HepG2 (cell line): Measurements from ENCODE around the gene SLC6A17. TPM values are rescaled to one million over a fixed set of nuclear protein-coding genes. Genes with fewer than 3 reads are reported as not detected.

Source experiments
- CBX2 ChIP-seq, 2 experiments: fragments of 200-600 bp in 1 of 2; sonication (generic); formaldehyde crosslinking in 1 of 2; IDR thresholded peaks; 2 replicates each; pipeline versions ENCODE4 v1.7.0 to v1.8.1; 2018 to 2022; ENCODE audit warnings: low read depth in 2 of 2, low read length in 1 of 2, mild to moderate bottlenecking in 1 of 2, missing genetic modification reagents in 1 of 2
- U2AF2 ChIP-seq: fragments of 200-400 bp; formaldehyde crosslinking; IDR thresholded peaks from 2 replicates; pipeline ENCODE4 v1.6.1; 2017; ENCODE audit warnings: low read depth, mild to moderate bottlenecking, low read length
- ZNF547 ChIP-seq: sonication (generic); formaldehyde crosslinking; IDR thresholded peaks from 2 replicates; pipeline ENCODE4 v1.5.1; 2020; ENCODE audit warnings: mild to moderate bottlenecking, missing genetic modification reagents
- polyA plus RNA-seq, 8 experiments: library from polyadenylated mRNA; depleted of rRNA in 3 of 8; stranded (reverse) in 7 of 8; unstranded in 1 of 8; fragments of >200 nt; fragmentation: Illumina TruSeq in 4 of 8; extraction: Trizol in 4 of 8; gene quantifications; 2 replicates each; pipeline versions ENCODE4 v1.2.1 to v1.2.3, GENCODE V29; 2011 to 2016; ENCODE audit warnings: low read depth in 4 of 8, missing spikeins in 1 of 8, mixed read lengths in 1 of 8; ENCODE audit not compliant: insufficient read depth in 1 of 8
- total RNA-seq, 5 experiments: library from RNA; depleted of rRNA; stranded (reverse); fragments of >200 nt; fragmentation: Illumina TruSeq; extraction: Trizol; gene quantifications; 2 replicates each; pipeline ENCODE4 v1.2.3, GENCODE V29; 2016; ENCODE audit warnings: low read depth in 1 of 5
- TF ChIP-seq, protein P1 (sequence below): sonication (generic); formaldehyde crosslinking; IDR thresholded peaks from 2 replicates; pipeline ENCODE4 v1.4.0; 2020; ENCODE audit warnings: low read depth, mild to moderate bottlenecking, missing genetic modification reagents
- TF ChIP-seq, protein P2 (sequence below): IDR thresholded peaks from 2 replicates; pipeline ENCODE4 v1.6.1; 2016; ENCODE audit warnings: mild to moderate bottlenecking, missing biosample characterization, missing genetic modification reagents
- TF ChIP-seq, protein P3 (sequence below): sonication (generic); formaldehyde crosslinking; IDR thresholded peaks from 2 replicates; pipeline ENCODE4 v1.4.0; 2020; ENCODE audit warnings: missing genetic modification reagents
- TF ChIP-seq, protein P4 (sequence below): sonication (generic); formaldehyde crosslinking; IDR thresholded peaks from 2 replicates; pipeline ENCODE4 v1.8.1; 2023; ENCODE audit warnings: mild to moderate bottlenecking, moderate library complexity, missing genetic modification reagents

SLC6A17 gene
- total and polyA plus RNA-seq, 2 of the 13 experiments (the other 11 are each of a cell fraction or from before 2014, with no cell fraction given): not detected

DNA sequence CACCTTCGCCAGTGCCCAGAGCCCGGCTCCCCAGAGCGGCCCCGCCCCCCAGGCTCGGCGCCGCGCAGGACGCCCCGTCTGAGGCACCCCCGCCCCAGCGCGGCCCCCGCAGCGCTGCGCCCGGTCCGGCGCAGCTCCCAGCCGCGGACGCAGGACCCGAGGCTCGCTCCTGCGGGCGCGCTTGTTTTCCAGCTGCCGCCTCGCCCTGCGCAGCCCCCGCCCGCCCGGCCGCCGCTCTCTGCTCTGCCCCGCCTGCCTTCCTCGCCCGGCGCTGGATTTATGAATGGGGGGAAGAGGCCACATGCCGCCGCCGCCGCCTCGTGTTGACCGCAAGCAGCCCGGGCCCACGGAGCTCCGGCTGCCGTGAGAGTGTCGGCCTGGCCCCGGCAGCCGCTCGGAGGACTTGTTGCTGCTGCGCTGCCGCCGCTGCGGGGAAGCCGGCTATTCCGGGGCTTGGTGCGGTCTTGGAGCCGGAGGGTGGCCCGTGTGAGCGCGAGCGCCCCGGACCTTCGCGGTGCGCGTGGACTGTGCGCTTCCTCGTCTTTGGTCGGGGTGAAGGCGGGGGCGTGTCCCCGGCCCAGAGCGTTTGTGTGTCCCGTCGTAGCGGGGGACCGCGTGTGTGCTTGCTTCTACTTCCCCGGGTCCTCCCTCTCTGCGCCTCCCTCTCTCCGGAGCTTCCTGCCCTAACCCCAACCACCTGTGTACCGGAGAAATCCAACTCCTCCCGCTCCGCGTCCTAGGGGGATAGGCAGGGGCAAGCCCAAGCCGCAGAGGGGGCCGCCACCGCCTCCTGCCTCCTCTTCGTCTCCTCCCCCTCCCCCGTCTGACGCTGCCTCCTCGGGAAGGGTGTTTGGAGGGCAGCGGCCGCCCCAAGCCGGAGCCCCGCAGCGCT lies 60.6 kb downstream of the SLC6A17 start (continued):
- TF ChIP-seq, protein P1, sequence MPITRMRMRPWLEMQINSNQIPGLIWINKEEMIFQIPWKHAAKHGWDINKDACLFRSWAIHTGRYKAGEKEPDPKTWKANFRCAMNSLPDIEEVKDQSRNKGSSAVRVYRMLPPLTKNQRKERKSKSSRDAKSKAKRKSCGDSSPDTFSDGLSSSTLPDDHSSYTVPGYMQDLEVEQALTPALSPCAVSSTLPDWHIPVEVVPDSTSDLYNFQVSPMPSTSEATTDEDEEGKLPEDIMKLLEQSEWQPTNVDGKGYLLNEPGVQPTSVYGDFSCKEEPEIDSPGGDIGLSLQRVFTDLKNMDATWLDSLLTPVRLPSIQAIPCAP: no peak
- TF ChIP-seq U2AF2 (no peak), CBX2 (IDR thresholded peaks at IDR 0.05; ENCODE audit: low read depth, low read length) (no peak), CBX2 (CRISPR knock-in tag; IDR thresholded peaks at IDR 0.05; ENCODE audit: low read depth) (no peak), ZNF547 (CRISPR knock-in tag) (0 out of 2 replicates have a peak, but pooled peaks have one; percentile 34)
- TF ChIP-seq, protein P2, sequence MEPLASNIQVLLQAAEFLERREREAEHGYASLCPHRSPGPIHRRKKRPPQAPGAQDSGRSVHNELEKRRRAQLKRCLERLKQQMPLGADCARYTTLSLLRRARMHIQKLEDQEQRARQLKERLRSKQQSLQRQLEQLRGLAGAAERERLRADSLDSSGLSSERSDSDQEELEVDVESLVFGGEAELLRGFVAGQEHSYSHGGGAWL: peak; percentile 48
- TF ChIP-seq, protein P3, sequence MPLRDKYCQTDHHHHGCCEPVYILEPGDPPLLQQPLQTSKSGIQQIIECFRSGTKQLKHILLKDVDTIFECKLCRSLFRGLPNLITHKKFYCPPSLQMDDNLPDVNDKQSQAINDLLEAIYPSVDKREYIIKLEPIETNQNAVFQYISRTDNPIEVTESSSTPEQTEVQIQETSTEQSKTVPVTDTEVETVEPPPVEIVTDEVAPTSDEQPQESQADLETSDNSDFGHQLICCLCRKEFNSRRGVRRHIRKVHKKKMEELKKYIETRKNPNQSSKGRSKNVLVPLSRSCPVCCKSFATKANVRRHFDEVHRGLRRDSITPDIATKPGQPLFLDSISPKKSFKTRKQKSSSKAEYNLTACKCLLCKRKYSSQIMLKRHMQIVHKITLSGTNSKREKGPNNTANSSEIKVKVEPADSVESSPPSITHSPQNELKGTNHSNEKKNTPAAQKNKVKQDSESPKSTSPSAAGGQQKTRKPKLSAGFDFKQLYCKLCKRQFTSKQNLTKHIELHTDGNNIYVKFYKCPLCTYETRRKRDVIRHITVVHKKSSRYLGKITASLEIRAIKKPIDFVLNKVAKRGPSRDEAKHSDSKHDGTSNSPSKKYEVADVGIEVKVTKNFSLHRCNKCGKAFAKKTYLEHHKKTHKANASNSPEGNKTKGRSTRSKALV (CRISPR knock-in tag): peak; percentile 79; the same call in 1 of the 2 replicates
- TF ChIP-seq, protein P4, sequence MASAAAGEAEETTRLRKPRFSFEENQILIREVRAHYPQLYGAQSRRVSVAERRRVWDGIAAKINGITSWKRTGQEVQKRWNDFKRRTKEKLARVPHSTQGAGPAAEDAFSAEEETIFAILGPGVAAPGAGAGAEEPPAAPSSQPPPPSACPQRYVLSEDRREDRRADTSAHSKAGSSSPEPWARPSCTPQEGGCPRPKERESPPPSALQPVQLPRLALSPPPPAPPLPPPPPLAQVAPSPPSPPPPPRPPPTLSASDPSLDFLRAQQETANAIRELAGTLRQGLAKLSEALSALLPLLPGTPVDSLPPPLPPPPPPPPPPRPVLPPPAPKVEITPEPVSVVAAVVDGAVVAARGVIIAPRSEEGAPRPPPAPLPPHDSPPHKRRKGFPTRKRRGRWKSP (CRISPR knock-in tag): peak; percentile 44; the same call in 1 of the 2 replicates
- TF ChIP-seq, all 625 proteins: peak for 38
